ENCODE results near the gene ADAMTS8. TPM values are rescaled to one million over a fixed set of nuclear protein-coding genes. Genes with fewer than 3 reads are reported as not detected.

Gene ADAMTS8
- total RNA-seq, 2 donors from 2014 or later: 0.82 to 1.7 TPM

GRCh38 chr11:130456286-130456685 lies 27.9 kb upstream of the ADAMTS8 start:
- H3K36me3 ChIP-seq: no peaks in the 10 kb centered on the region
- no peaks in the 10 kb centered on the region for H3K27me3 ChIP-seq (replicated peaks; ENCODE audit: insufficient read depth)
- no peaks in the 10 kb centered on the region for H3K4me1 ChIP-seq (replicated peaks)
- no peak for DNase-seq (ENCODE audit: low spot score)
- no peaks in the 10 kb centered on the region for H3K9me3 ChIP-seq
- intact Hi-C loops (cut with DNase I): no loop called here
- no peak overlapping the region for H3K4me3 ChIP-seq
- TF ChIP-seq POLR2A (IDR thresholded peaks at IDR 0.05): no peak
- no peak overlapping the region for H3K27ac ChIP-seq
- 94% methylated on average over 3 of the region's 3 CpGs for WGBS

GRCh38 chr11:130455483-130456127 lies 27.2 kb upstream of the ADAMTS8 start:
- no peaks in the 10 kb centered on the region for H3K4me1 ChIP-seq (replicated peaks)
- no peak for TF ChIP-seq POLR2A (IDR thresholded peaks at IDR 0.05)
- no peak for TF ChIP-seq POLR2AphosphoS5 (IDR thresholded peaks at IDR 0.05)
- TF ChIP-seq CTCF (IDR thresholded peaks at IDR 0.05): no peak
- no peak overlapping the region for H3K27ac ChIP-seq
- 86% methylated on average over 15 of the region's 15 CpGs for WGBS
- H3K36me3 ChIP-seq: no peaks in the 10 kb centered on the region
- intact Hi-C loops (cut with DNase I): no loop called here
- H3K4me3 ChIP-seq: no peak overlapping the region
- no peaks in the 10 kb centered on the region for H3K9me3 ChIP-seq
- no peak for DNase-seq (ENCODE audit: low spot score)
- H3K27me3 ChIP-seq (replicated peaks; ENCODE audit: insufficient read depth): no peaks in the 10 kb centered on the region

- H3K27ac ChIP-seq: no peak overlapping the region
- no peaks in the 10 kb centered on the region for H3K9me3 ChIP-seq
- DNase-seq (ENCODE audit: low spot score): no peak
- H3K36me3 ChIP-seq: no peaks in the 10 kb centered on the region
- H3K4me3 ChIP-seq: no peak overlapping the region
- intact Hi-C loops (cut with DNase I): loop anchor here (5.0 kb wide), 1 partner anchor 373 kb away; no protein-coding TSS in a partner anchor
- H3K4me1 ChIP-seq (replicated peaks): no peaks in the 10 kb centered on the region
- WGBS: 62% methylated on average over 12 of the region's 12 CpGs
- no peak for TF ChIP-seq POLR2AphosphoS5 (IDR thresholded peaks at IDR 0.05)
- TF ChIP-seq CTCF (IDR thresholded peaks at IDR 0.05): no peak
- no peak for TF ChIP-seq POLR2A (IDR thresholded peaks at IDR 0.05)
- no peaks in the 10 kb centered on the region for H3K27me3 ChIP-seq (replicated peaks; ENCODE audit: insufficient read depth)
Observed at GRCh38 chr11:130454491-130455252, 26.3 kb upstream of the ADAMTS8 start.

GRCh38 chr11:130452940-130453339 lies 24.5 kb upstream of the ADAMTS8 start:
- Histone ChIP-seq H3K4me3 (no peak overlapping the region), H3K27me3 (replicated peaks; ENCODE audit: insufficient read depth) (no peaks in the 10 kb centered on the region), H3K36me3 (no peaks in the 10 kb centered on the region), H3K27ac (no peak overlapping the region), H3K9me3 (no peaks in the 10 kb centered on the region), H3K4me1 (replicated peaks) (peaks cover 6% of the 10 kb centered on the region)
- 83% methylated on average over 6 of the region's 6 CpGs for WGBS
- TF ChIP-seq POLR2AphosphoS5 (IDR thresholded peaks at IDR 0.05) (no peak), CTCF (IDR thresholded peaks at IDR 0.05) (no peak), POLR2A (IDR thresholded peaks at IDR 0.05) (no peak)
- intact Hi-C loops (cut with DNase I): loop anchor here (5.0 kb wide), 1 partner anchor 374 kb away; no protein-coding TSS in a partner anchor
- no peak for DNase-seq (ENCODE audit: low spot score)

- TF ChIP-seq POLR2A (IDR thresholded peaks at IDR 0.05) (no peak), POLR2AphosphoS5 (IDR thresholded peaks at IDR 0.05) (no peak), CTCF (IDR thresholded peaks at IDR 0.05) (no peak)
Observed at GRCh38 chr11:130452176-130452575, 23.8 kb upstream of the ADAMTS8 start.

More at GRCh38 chr11:130452176-130452575, 23.8 kb upstream of the ADAMTS8 start:
- no peak for DNase-seq (ENCODE audit: low spot score)
- H3K9me3 ChIP-seq: no peaks in the 10 kb centered on the region
- intact Hi-C loops (cut with DNase I): loop anchor here (5.0 kb wide), 1 partner anchor 375 kb away; no protein-coding TSS in a partner anchor
- peaks cover 6% of the 10 kb centered on the region for H3K4me1 ChIP-seq (replicated peaks)
- H3K27me3 ChIP-seq (replicated peaks; ENCODE audit: insufficient read depth): no peaks in the 10 kb centered on the region
- no peak overlapping the region for H3K4me3 ChIP-seq
- no peak overlapping the region for H3K27ac ChIP-seq
- H3K36me3 ChIP-seq: no peaks in the 10 kb centered on the region
- 93% methylated on average over 9 of the region's 9 CpGs for WGBS
